ENCODE measurements around the gene KRT8. TPM values are rescaled to one million over a fixed set of nuclear protein-coding genes. Genes with fewer than 3 reads are reported as not detected.

The KRT8 gene
- total RNA-seq, 1 donor: 5.4 TPM

- TF ChIP-seq CTCF (IDR thresholded peaks at IDR 0.05; ENCODE audit: insufficient read depth, low read length): no peak
- H3K4me3 ChIP-seq (ENCODE audit: low read depth, low read length): no peak overlapping the region
- DNase-seq (ENCODE audit: low read depth): no peak
Measured at GRCh38 chr12:52910248-52910883, 5.5 kb upstream of the KRT8 start.

DNA sequence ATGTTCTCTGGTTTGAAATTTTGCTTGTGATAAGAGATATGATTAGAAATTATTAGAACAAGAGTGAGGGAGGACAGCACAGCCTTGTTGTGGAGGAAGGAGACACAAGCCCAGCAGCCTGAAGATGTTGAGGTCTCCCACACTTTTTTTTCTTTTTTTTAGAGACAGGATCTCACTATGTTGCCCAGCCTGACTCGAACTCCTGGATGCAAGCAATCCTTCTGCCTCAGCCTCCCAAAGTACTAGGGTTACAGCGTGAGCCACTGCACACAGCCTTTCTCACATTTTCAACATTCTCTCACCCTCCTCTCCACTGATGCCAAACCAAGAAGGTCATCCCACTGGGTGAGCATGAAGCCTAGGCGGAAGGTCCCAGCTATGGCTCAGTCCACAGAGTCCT is 4.9 kb upstream of the KRT8 start:
- TF ChIP-seq CTCF (IDR thresholded peaks at IDR 0.05; ENCODE audit: insufficient read depth, low read length): no peak
- no peak for DNase-seq (ENCODE audit: low read depth)
- no peak overlapping the region for H3K4me3 ChIP-seq (ENCODE audit: low read depth, low read length)

DNA sequence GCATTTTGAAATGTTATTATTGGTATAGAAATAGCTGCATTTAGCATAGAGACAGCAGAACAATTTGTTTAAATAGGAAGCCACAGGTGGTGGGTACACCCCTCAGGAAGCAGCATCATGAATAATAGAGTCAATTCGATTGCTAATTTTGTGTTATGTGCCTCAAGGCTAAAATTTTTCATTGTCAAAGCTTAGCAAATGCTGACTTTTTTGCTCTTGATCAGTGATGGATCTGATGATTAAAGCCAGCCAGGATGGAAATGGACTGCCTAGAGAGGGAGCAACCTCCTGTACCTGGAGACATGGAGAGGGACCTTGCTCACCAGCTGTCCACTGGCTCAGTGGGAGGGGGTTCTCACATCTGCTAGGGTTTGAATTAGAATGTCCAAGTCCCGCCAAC is 4.5 kb upstream of the KRT8 start:
- no peak for TF ChIP-seq CTCF (IDR thresholded peaks at IDR 0.05; ENCODE audit: insufficient read depth, low read length)
- no peak overlapping the region for H3K4me3 ChIP-seq (ENCODE audit: low read depth, low read length)
- no peak for DNase-seq (ENCODE audit: low read depth)

DNA sequence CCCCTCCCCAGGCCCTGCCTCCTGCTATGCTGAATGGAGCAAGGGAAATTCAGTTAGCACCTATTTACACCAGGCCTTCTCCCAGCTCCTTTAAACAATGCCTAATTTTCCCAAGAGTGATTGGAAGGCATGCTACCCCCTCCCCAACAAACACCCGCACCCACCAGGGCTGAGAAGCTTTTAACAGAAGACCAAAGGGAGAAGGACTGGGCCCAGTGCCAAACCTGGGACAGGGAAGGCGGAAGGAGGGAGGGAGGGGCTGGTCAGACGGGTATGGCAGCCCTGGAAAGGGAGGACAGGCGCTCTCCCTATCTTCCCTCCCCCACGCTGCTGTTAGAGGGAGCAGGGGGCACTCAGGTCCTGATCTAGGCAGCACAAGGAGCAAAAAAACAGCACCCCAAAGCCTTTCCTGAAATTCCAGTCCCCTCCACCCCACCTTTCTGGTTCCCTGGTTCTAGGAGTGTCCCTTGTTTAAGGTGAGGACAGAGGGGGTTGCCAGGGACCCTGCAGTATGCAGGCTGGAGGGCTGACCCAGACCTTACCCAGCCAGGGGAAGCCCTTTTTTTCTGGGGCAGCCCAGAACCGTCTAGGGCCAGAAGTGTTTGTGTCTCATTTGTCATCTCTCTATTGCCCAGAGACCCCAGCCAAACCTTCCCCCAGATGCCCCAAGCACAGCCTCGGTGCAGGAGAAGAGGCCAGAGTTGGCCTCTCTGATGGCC is 2.4 kb upstream of the KRT8 start:
- no peak overlapping the region for H3K4me3 ChIP-seq (ENCODE audit: low read depth, low read length)
- no peak for DNase-seq (ENCODE audit: low read depth)
- no peak for TF ChIP-seq CTCF (IDR thresholded peaks at IDR 0.05; ENCODE audit: insufficient read depth, low read length)

- TF ChIP-seq CTCF (IDR thresholded peaks at IDR 0.05; ENCODE audit: insufficient read depth, low read length): no peak
- DNase-seq (ENCODE audit: low read depth): no peak
- no peak overlapping the region for H3K4me3 ChIP-seq (ENCODE audit: low read depth, low read length)
Measured at GRCh38 chr12:52906191-52906601, 1.3 kb upstream of the KRT8 start.

DNA sequence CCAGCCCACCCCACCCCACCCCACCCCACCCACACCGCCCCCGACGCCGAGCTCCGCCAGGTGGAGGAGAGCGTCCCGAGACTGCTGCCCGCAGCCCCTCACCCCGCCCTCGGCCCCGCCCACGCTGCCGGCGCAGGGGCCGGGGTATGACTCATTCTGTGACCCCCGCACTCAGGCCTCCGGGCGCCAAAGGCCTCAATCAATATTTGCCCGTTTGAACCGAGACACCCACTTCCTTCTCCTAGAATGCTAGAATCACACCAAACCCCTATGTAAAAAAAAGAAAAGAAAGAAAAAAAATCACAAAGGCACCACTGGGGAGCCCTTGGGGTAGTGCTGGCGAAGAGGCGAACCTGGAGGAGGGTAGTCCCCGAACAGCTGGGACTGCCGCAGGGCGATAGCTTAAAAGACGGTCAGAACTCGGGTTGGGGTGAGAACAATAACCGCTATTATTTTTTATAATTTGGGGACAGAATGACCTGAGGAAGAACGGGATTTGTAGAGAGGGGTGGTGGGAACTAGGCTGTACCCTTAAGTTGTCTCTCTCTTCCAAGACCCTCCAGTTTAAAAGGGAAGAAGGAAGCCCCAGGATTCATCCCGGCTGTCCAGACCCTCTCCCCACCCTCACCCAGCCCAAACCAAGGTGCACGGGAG is 894 bp downstream of the KRT8 start:
- TF ChIP-seq CTCF (IDR thresholded peaks at IDR 0.05; ENCODE audit: insufficient read depth, low read length): no peak
- DNase-seq (ENCODE audit: low read depth): no peak
- H3K4me3 ChIP-seq (ENCODE audit: low read depth, low read length): no peak overlapping the region
